ENCODE results near the gene ANKUB1.

Gene ANKUB1

DNA sequence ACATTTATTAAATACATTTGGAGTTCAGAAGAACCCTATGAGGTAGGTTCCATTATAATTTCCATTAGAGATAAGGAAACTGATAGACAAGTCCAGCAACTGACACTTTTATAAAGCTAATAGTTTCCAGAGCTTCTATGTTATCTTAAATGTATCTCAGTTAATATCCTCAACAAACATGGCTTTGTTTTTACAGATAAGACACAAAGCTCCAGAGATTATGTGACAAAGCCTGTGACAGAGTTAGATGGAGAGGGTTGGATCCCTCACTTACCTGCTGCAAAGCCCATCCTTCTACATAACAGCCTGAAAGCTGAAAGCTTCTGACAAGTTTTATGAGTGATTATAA, 39.6 kb downstream of the ANKUB1 start:
- H3K27ac ChIP-seq (ENCODE audit: low read depth, low read length) = no peak overlapping the region

GRCh38 chr3:149752051-149752787, 40.1 kb downstream of the ANKUB1 start, which contains the start of gene COMMD2:
Gene COMMD2, minus strand, starts transcription at chr3:149752489. Its CDS starts 45 bp downstream, at chr3:149752444.
- Histone ChIP-seq H3K36me3 (ENCODE audit: insufficient read depth, low read length) (peaks cover 20% of the 10 kb centered on the region), H3K9me3 (ENCODE audit: low read length) (no peaks in the 10 kb centered on the region), H3K4me3 (ENCODE audit: low read depth in 1 of 2, low read length in 2 of 2) (peak within 1 kb of the TSS; percentile 66 to 87), H3K9ac (ENCODE audit: low read length) (peak within 1 kb of the TSS; percentile 88), H3K4me1 (ENCODE audit: insufficient read depth, low read length) (peaks cover 12% of the 10 kb centered on the region), H3K27ac (ENCODE audit: low read depth, low read length) (peak within 1 kb of the TSS; percentile 83), H3K27me3 (ENCODE audit: control insufficient read depth in 1 of 2, insufficient read depth in 2 of 2, low read length in 2 of 2) (no peaks in the 10 kb centered on the region)

More for the DNA sequence above, 39.6 kb downstream of the ANKUB1 start:
- Histone ChIP-seq H3K36me3 (ENCODE audit: insufficient read depth, low read length) (peaks cover 16% of the 10 kb centered on the region), H3K27me3 (ENCODE audit: control insufficient read depth in 1 of 2, insufficient read depth in 2 of 2, low read length in 2 of 2) (no peaks in the 10 kb centered on the region), H3K4me1 (ENCODE audit: insufficient read depth, low read length) (peaks cover 12% of the 10 kb centered on the region), H3K9ac (ENCODE audit: low read length) (peak overlapping the region; percentile 88), H3K9me3 (ENCODE audit: low read length) (no peaks in the 10 kb centered on the region), H3K4me3 (ENCODE audit: low read depth in 1 of 2, low read length in 2 of 2) (peak overlapping the region; percentile 66 to 87)

GRCh38 chr3:149751551-149751950, 40.8 kb downstream of the ANKUB1 start:
- Histone ChIP-seq H3K27me3 (ENCODE audit: control insufficient read depth in 1 of 2, insufficient read depth in 2 of 2, low read length in 2 of 2) (no peaks in the 10 kb centered on the region), H3K9me3 (ENCODE audit: low read length) (no peaks in the 10 kb centered on the region), H3K4me1 (ENCODE audit: insufficient read depth, low read length) (peaks cover 12% of the 10 kb centered on the region), H3K4me3 (ENCODE audit: low read depth in 1 of 2, low read length in 2 of 2) (peak overlapping the region; percentile 66 to 87), H3K27ac (ENCODE audit: low read depth, low read length) (peak overlapping the region; percentile 83), H3K9ac (ENCODE audit: low read length) (peak overlapping the region; percentile 88), H3K36me3 (ENCODE audit: insufficient read depth, low read length) (peaks cover 27% of the 10 kb centered on the region)

- Histone ChIP-seq H3K36me3 (ENCODE audit: insufficient read depth, low read length) (peaks cover 45% of the 10 kb centered on the region), H3K9ac (ENCODE audit: low read length) (no peak overlapping the region), H3K9me3 (ENCODE audit: low read length) (no peaks in the 10 kb centered on the region), H3K27me3 (ENCODE audit: control insufficient read depth in 1 of 2, insufficient read depth in 2 of 2, low read length in 2 of 2) (no peaks in the 10 kb centered on the region), H3K4me3 (ENCODE audit: low read depth in 1 of 2, low read length in 2 of 2) (no peak overlapping the region), H3K4me1 (ENCODE audit: insufficient read depth, low read length) (no peaks in the 10 kb centered on the region), H3K27ac (ENCODE audit: low read depth, low read length) (no peak overlapping the region)
Observed at GRCh38 chr3:149744606-149745005, 47.7 kb downstream of the ANKUB1 start.

DNA sequence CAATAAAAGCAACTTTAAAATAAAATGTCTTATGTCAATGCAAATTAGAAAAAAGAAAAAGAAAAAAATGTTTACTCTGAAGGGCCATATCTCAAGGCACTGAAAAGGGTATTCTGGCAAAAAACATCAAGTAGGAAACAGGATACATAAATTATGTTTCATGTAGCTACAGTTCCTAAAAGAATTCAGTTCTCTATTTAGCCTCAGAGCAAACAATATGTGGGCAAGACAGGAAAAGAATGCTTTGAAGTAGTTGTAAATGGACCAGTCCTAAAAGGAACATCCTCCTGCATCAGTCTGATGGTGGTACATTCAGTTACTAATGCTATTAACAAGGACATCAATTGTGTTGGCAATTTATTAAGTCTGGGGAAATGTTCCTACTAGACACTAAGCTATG, 48.2 kb downstream of the ANKUB1 start:
- H3K9me3 ChIP-seq (ENCODE audit: low read length) = no peaks in the 10 kb centered on the region
- no peak overlapping the region for H3K27ac ChIP-seq (ENCODE audit: low read depth, low read length)
- H3K27me3 ChIP-seq (ENCODE audit: control insufficient read depth in 1 of 2, insufficient read depth in 2 of 2, low read length in 2 of 2) = no peaks in the 10 kb centered on the region
- H3K4me1 ChIP-seq (ENCODE audit: insufficient read depth, low read length) = no peaks in the 10 kb centered on the region
- H3K4me3 ChIP-seq (ENCODE audit: low read depth in 1 of 2, low read length in 2 of 2) = no peak overlapping the region
- peaks cover 45% of the 10 kb centered on the region for H3K36me3 ChIP-seq (ENCODE audit: insufficient read depth, low read length)
- no peak overlapping the region for H3K9ac ChIP-seq (ENCODE audit: low read length)

GRCh38 chr3:149739396-149739795, 53.0 kb downstream of the ANKUB1 start:
- H3K4me1 ChIP-seq (ENCODE audit: insufficient read depth, low read length) = no peaks in the 10 kb centered on the region
- H3K4me3 ChIP-seq (ENCODE audit: low read depth in 1 of 2, low read length in 2 of 2) = no peak overlapping the region
- no peak overlapping the region for H3K27ac ChIP-seq (ENCODE audit: low read depth, low read length)
- peaks cover 18% of the 10 kb centered on the region for H3K36me3 ChIP-seq (ENCODE audit: insufficient read depth, low read length)
- no peak overlapping the region for H3K9ac ChIP-seq (ENCODE audit: low read length)
- no peaks in the 10 kb centered on the region for H3K27me3 ChIP-seq (ENCODE audit: control insufficient read depth in 1 of 2, insufficient read depth in 2 of 2, low read length in 2 of 2)
- no peaks in the 10 kb centered on the region for H3K9me3 ChIP-seq (ENCODE audit: low read length)

DNA sequence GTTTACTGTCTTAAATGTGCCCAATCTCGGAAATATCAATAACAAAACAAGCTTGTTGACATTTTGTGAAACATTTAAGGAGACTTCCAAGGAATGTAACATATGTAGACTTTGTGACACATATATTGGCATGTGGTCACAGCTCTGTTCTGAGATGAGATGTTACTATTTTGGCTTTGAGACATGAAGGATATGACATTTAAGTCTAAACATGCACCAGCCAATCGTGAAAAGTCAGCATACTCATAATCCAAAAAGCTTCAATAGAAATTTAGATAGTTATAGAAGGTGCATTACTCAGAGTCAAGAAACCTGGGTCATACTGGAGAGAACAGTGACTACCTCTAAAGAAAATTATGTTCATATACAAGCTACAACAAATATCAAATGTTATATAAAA, 53.5 kb downstream of the ANKUB1 start:
- no peaks in the 10 kb centered on the region for H3K4me1 ChIP-seq (ENCODE audit: insufficient read depth, low read length)
- H3K36me3 ChIP-seq (ENCODE audit: insufficient read depth, low read length) = peaks cover 14% of the 10 kb centered on the region
- H3K27me3 ChIP-seq (ENCODE audit: control insufficient read depth in 1 of 2, insufficient read depth in 2 of 2, low read length in 2 of 2) = no peaks in the 10 kb centered on the region
- H3K4me3 ChIP-seq (ENCODE audit: low read depth in 1 of 2, low read length in 2 of 2) = no peak overlapping the region
- no peak overlapping the region for H3K9ac ChIP-seq (ENCODE audit: low read length)
- H3K27ac ChIP-seq (ENCODE audit: low read depth, low read length) = no peak overlapping the region
- no peaks in the 10 kb centered on the region for H3K9me3 ChIP-seq (ENCODE audit: low read length)

DNA sequence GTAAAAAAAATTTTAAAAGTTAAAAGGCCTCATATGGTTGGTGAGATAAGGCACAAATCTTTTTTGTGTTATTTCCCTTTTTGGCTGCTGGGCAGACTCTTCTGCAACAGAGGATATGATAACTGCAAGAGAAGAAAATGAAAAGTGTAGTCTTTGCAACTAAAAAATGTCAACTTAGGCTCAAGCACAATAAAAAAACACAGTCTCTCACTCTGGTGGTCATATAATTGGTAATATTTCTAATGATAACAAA, 55.5 kb downstream of the ANKUB1 start:
- H3K9me3 ChIP-seq (ENCODE audit: low read length) = no peaks in the 10 kb centered on the region

DNA sequence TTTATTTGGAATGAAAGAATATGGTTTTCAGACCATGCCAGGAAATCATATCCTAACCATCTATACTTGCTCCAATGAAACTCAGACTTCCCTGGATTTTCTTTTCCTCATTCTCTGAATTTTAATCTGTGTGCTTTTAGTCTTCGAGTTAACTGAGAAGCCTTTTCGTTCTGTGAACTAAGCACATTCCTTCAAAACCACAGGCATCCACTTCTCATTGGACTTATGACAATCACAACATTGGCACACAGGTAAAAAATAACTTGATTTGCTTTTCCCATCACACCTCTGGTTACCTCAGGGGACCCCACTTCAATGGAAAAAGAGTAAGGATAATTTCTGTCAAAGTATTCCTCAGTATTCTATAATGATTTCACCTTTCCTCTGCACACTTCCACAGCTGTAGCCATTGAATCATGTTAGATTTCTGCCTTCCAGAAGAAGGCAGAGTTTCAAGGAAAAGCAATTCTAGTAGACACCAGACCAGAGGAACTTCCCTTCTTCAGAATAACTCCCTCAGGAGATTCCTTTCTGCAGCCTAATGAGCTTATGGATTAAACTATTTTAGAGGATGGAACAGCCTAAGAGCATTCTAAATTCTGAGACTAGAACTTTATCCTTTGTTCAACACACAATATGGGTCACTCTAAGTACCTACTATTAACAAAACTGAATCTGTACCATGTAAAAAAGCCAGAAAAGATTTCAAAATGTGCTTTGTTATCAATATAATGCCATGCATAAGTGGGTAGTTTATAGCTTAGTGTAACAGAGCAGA, 56.0 kb downstream of the ANKUB1 start:
- H3K27ac ChIP-seq (ENCODE audit: low read depth, low read length) = no peak overlapping the region
- peaks cover 12% of the 10 kb centered on the region for H3K36me3 ChIP-seq (ENCODE audit: insufficient read depth, low read length)
- H3K4me3 ChIP-seq (ENCODE audit: low read depth in 1 of 2, low read length in 2 of 2) = no peak overlapping the region
- no peak overlapping the region for H3K9ac ChIP-seq (ENCODE audit: low read length)
- H3K4me1 ChIP-seq (ENCODE audit: insufficient read depth, low read length) = no peaks in the 10 kb centered on the region
- no peaks in the 10 kb centered on the region for H3K27me3 ChIP-seq (ENCODE audit: control insufficient read depth in 1 of 2, insufficient read depth in 2 of 2, low read length in 2 of 2)
- no peaks in the 10 kb centered on the region for H3K9me3 ChIP-seq (ENCODE audit: low read length)

More for the DNA sequence above, 55.5 kb downstream of the ANKUB1 start:
- Histone ChIP-seq H3K27ac (ENCODE audit: low read depth, low read length) (no peak overlapping the region), H3K9ac (ENCODE audit: low read length) (no peak overlapping the region), H3K4me3 (ENCODE audit: low read depth in 1 of 2, low read length in 2 of 2) (no peak overlapping the region), H3K27me3 (ENCODE audit: control insufficient read depth in 1 of 2, insufficient read depth in 2 of 2, low read length in 2 of 2) (no peaks in the 10 kb centered on the region), H3K36me3 (ENCODE audit: insufficient read depth, low read length) (peaks cover 12% of the 10 kb centered on the region), H3K4me1 (ENCODE audit: insufficient read depth, low read length) (no peaks in the 10 kb centered on the region)

- no peak overlapping the region for H3K9ac ChIP-seq (ENCODE audit: low read length)
- H3K4me3 ChIP-seq (ENCODE audit: low read depth in 1 of 2, low read length in 2 of 2) = no peak overlapping the region
- no peaks in the 10 kb centered on the region for H3K36me3 ChIP-seq (ENCODE audit: insufficient read depth, low read length)
- no peak overlapping the region for H3K27ac ChIP-seq (ENCODE audit: low read depth, low read length)
- H3K4me1 ChIP-seq (ENCODE audit: insufficient read depth, low read length) = no peaks in the 10 kb centered on the region
- no peaks in the 10 kb centered on the region for H3K27me3 ChIP-seq (ENCODE audit: control insufficient read depth in 1 of 2, insufficient read depth in 2 of 2, low read length in 2 of 2)
- H3K9me3 ChIP-seq (ENCODE audit: low read length) = no peaks in the 10 kb centered on the region
Observed at GRCh38 chr3:149732234-149732633, 60.1 kb downstream of the ANKUB1 start.

- Histone ChIP-seq H3K27me3 (ENCODE audit: control insufficient read depth in 1 of 2, insufficient read depth in 2 of 2, low read length in 2 of 2) (no peaks in the 10 kb centered on the region), H3K36me3 (ENCODE audit: insufficient read depth, low read length) (no peaks in the 10 kb centered on the region), H3K4me3 (ENCODE audit: low read depth in 1 of 2, low read length in 2 of 2) (no peak overlapping the region), H3K27ac (ENCODE audit: low read depth, low read length) (no peak overlapping the region), H3K9me3 (ENCODE audit: low read length) (no peaks in the 10 kb centered on the region), H3K4me1 (ENCODE audit: insufficient read depth, low read length) (no peaks in the 10 kb centered on the region), H3K9ac (ENCODE audit: low read length) (no peak overlapping the region)
Observed at GRCh38 chr3:149727656-149728055, 64.7 kb downstream of the ANKUB1 start.
